ENCODE results near the gene NHLRC1.

NHLRC1 gene

DNA sequence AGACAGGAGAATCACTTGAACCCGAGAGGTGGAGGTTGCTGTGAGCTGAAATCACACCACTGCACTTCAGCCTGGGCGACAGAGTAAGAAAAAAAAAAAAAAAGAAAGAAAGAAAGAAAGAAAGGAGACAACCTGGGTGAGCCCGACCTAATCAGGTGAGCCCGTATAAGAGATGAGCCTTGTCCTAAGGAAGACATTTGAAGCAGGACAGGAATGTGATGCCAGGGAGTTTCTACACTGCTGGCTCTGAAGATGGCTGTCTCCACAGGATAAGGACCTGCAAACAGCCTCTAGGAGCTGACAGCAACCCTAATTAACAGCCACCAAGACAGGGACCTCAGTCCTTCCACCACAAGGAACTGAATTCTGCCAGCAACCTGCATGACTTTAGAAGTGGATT lies 41.9 kb downstream of the NHLRC1 start:
- no peak for DNase-seq

DNA sequence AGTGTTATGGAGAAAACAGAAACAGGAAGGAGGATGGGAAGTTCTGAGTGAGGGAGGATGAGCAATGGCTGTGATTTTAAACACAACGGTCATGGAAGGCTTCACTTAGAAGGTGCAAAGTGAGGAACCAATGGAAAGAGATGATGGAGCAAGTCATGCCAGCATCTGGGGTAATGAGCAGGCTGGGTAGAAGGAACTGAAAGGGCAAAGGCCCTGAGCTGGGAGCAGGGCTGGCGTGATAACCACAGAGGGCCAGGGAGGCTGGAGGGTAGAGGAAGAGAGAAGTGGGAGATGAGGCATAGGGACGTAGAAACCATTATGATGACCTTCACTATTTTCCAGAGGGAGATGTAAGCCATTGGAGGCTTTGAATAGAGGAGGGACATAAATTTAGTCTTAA lies 43.6 kb downstream of the NHLRC1 start:
- DNase-seq, result no peak

DNA sequence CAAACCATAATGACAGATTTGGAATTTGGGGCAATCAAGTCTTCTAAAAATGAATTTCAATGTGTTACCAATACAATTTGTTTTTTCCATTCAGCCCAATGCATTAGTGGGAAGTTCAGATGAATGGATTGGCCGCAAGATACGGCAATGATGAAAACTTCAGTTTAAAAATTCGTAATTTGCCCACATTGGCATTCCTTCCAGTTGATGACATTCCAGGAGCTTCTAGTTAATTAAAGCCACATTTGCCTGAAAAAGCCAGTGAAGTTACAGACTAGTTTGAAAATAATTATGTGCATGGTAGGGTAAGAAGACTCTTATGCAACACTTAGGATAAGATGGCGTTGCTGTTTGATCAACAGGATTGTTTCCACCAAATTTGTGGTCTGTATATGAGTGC lies 46.2 kb downstream of the NHLRC1 start:
- DNase-seq, result no peak

DNA sequence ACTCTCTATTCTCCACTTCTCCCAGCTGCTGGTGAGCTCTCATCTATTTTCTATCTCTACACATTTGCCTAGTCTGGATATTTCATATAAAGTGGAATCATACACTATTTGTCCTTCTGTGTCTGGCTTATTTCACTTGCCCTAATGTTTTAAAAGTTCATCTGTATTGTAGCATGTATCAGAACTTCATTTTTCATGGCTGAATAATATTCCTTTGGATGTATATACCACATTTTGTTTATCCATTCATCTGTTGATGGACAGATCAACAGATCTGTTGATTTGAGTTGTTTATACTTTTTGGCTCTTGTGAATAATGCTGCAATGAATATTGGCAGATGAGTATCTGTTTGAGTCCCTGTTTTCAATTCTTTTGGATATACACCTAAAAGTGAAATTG lies 49.6 kb downstream of the NHLRC1 start:
- no peak for DNase-seq

DNA sequence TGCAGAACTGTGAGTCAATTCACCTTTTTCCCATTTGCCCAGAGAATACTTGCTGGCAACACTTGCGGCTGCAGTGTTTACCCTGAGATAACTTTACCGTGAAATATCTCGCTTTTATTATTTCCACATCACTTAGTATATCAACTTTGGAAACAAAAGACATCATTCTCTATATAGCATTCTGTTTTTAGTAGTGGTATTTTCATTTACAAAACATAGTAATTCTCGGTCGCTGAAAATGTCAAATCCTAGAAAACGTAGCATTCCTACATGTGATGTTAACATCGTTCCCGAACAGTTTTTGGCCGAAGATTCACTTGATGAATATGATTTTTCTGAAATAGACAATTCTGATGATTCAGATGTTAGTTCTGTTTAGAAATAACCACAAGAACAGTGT lies 52.0 kb downstream of the NHLRC1 start:
- no peak for DNase-seq
